CD4-positive, alpha-beta memory T cell (primary cell): ENCODE data around the gene MNS1. TPM values are rescaled to one million over a fixed set of nuclear protein-coding genes. Genes with fewer than 3 reads are reported as not detected.
"Not testable (repeated sequence)": the region's sequence is repeated elsewhere in the genome, so short reads cannot be mapped to it uniquely, and the experiment has no call there.

Source experiments
- CTCF ChIA-PET: fragments of 350-600 bp; sonication (Branson Sonifier 250); formaldehyde crosslinking; loops from one replicate; lab custom pipeline; 2021; ENCODE audit warnings: inconsistent platforms; ENCODE audit not compliant: partially characterized antibody; lab: Charles Lee
- POLR2A ChIA-PET: fragments of 350-600 bp; sonication (Branson Sonifier 250); formaldehyde crosslinking; loops from one replicate; lab custom pipeline; 2021; ENCODE audit not compliant: partially characterized antibody; lab: Charles Lee
- DNase-seq, 5 donors: peaks; one replicate each; pipeline versions ENCODE4 v3.0.0 to v3.0.0-alpha.2; 2020 to 2022; ENCODE audit warnings: mixed read lengths in 1 of 5
- H3K27ac ChIP-seq: one replicate; pipeline ENCODE4 v1.7.0; 2013; ENCODE audit warnings: low read depth, low read length
- H3K27me3 ChIP-seq: 2 replicates; pipeline ENCODE4 v1.7.0; 2013; ENCODE audit warnings: mild to moderate bottlenecking, low read length, moderate library complexity; ENCODE audit not compliant: insufficient read depth
- H3K36me3 ChIP-seq: 2 replicates; pipeline ENCODE4 v1.7.0; 2013; ENCODE audit warnings: mild to moderate bottlenecking, low read length, moderate library complexity; ENCODE audit not compliant: insufficient read depth
- H3K4me1 ChIP-seq: 2 replicates; pipeline ENCODE4 v1.7.0; 2013; ENCODE audit warnings: mild to moderate bottlenecking, low read length, moderate library complexity; ENCODE audit not compliant: insufficient read depth
- H3K4me3 ChIP-seq, 2 donors: one replicate each; pipeline ENCODE4 v1.7.0; 2013; ENCODE audit warnings: low read length in 2 of 2, mild to moderate bottlenecking in 1 of 2
- H3K9me3 ChIP-seq, 2 donors: one replicate each; pipeline ENCODE4 v1.7.0; 2013; ENCODE audit warnings: low read length in 2 of 2, control low read depth in 1 of 2; ENCODE audit not compliant: control insufficient read depth in 1 of 2
- H3K27ac Mint-ChIP-seq, 7 donors: one replicate each; pipeline ENCODE4 v1.8.0; 2020 to 2021; ENCODE audit warnings: mixed read lengths in 7 of 7, mild to moderate bottlenecking in 6 of 7, inconsistent platforms in 3 of 7, moderate library complexity in 3 of 7
- H3K27me3 Mint-ChIP-seq, 2 donors: one replicate each; pipeline ENCODE4 v1.8.0; 2020 to 2021; ENCODE audit warnings: mixed read lengths in 2 of 2
- H3K36me3 Mint-ChIP-seq, 2 donors: one replicate each; pipeline ENCODE4 v1.8.0; 2020 to 2021; ENCODE audit warnings: mixed read lengths in 2 of 2, inconsistent platforms in 1 of 2, mild to moderate bottlenecking in 1 of 2
- H3K4me1 Mint-ChIP-seq, 4 donors: one replicate each; pipeline ENCODE4 v1.8.0; 2020 to 2021; ENCODE audit warnings: mixed read lengths in 4 of 4, mild to moderate bottlenecking in 1 of 4
- H3K4me3 Mint-ChIP-seq, 8 donors: one replicate each; pipeline ENCODE4 v1.8.0; 2020 to 2021; ENCODE audit warnings: mixed read lengths in 8 of 8, mild to moderate bottlenecking in 7 of 8, moderate library complexity in 6 of 8, inconsistent platforms in 3 of 8
- H3K9me3 Mint-ChIP-seq, 8 donors: one replicate each; pipeline ENCODE4 v1.8.0; 2020 to 2021; ENCODE audit warnings: mixed read lengths in 8 of 8, mild to moderate bottlenecking in 5 of 8, inconsistent platforms in 3 of 8, moderate library complexity in 1 of 8
- intact Hi-C: fragments of 100-400 bp; cut with micrococcal nuclease; formaldehyde crosslinking; loops from one replicate; pipeline ENCODE4 v1.15.1; 2023
- polyA plus RNA-seq, 2 donors: library from polyadenylated mRNA; unstranded; fragments of 300-500 nt; fragmentation: Illumina TruSeq; gene quantifications; one replicate each; pipeline ENCODE4 v1.2.3, GENCODE V29; 2021
- total RNA-seq, 2 experiments: library from RNA; stranded (reverse); gene quantifications; one replicate each; pipeline ENCODE4 v1.2.3, GENCODE V29; 2021

Gene MNS1
- total and polyA plus RNA-seq, 4 experiments from 2014 or later, result not detected

DNA sequence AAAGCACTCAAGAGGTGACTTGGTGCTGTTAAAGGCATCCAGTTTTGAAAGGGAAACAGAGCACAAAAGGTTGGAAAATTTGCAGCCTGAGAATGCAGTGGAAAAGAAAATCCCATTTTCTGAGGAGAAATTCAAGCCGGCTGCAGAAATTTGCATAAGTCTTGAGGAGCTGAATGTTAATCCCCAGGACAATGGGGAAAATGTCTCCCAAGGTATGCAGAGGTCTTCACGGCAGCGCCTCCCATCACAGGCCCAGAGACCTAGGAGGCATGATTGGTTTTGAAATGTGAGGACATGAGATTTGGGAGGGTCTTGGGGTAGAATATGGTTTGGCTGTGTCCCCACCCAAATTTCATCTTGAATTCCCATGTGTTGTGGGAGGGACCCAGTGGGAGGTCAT is 67.6 kb downstream of the MNS1 start:
- DNase-seq, H3K9me3 Mint-ChIP-seq, POLR2A ChIA-PET, H3K4me3 ChIP-seq, H3K36me3 Mint-ChIP-seq, H3K4me1 ChIP-seq, H3K36me3 ChIP-seq, CTCF ChIA-PET, H3K27me3 Mint-ChIP-seq, H3K27ac ChIP-seq, H3K9me3 ChIP-seq, H3K4me3 Mint-ChIP-seq, H3K27ac Mint-ChIP-seq, H3K4me1 Mint-ChIP-seq, H3K27me3 ChIP-seq, intact Hi-C loops: not testable (repeated sequence)

DNA sequence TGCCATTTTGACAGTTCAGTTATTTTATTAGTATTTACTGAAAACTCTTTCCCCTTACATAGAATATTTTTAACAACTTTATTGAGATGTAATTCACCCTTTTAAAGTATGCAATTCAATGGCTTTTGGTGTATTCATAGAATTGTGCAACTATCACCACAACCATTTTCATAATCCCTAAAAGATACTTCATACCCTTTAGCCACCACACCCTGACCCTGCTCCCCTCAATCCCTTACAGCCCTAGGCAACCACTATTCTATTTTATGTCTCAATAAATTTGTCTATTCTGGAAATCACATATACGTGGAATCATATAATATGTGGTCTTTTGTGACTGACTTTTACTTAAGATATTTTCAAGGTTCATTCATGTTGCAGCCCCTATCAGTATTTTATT is 70.0 kb downstream of the MNS1 start:
- Histone ChIP-seq H3K4me1 (no peaks in the 10 kb centered on the region), H3K27ac (no peak overlapping the region), H3K27me3 (no peaks in the 10 kb centered on the region), H3K4me3 (no peak overlapping the region), H3K36me3 (no peaks in the 10 kb centered on the region), H3K9me3 (no peaks in the 10 kb centered on the region)
- no peaks in the 10 kb centered on the region for H3K4me1 Mint-ChIP-seq
- intact Hi-C loops, result no loop called here
- H3K27ac Mint-ChIP-seq, result no peak overlapping the region
- H3K4me3 Mint-ChIP-seq, result no peak overlapping the region
- H3K9me3 Mint-ChIP-seq, result peaks cover 0 to 4% (median under 1%) of the 10 kb centered on the region in 8 donors
- H3K27me3 Mint-ChIP-seq, result no peaks in the 10 kb centered on the region
- ChIA-PET POLR2A (no interaction called here), CTCF (no interaction called here)
- H3K36me3 Mint-ChIP-seq, result no peaks in the 10 kb centered on the region
- DNase-seq, result no peak

DNA sequence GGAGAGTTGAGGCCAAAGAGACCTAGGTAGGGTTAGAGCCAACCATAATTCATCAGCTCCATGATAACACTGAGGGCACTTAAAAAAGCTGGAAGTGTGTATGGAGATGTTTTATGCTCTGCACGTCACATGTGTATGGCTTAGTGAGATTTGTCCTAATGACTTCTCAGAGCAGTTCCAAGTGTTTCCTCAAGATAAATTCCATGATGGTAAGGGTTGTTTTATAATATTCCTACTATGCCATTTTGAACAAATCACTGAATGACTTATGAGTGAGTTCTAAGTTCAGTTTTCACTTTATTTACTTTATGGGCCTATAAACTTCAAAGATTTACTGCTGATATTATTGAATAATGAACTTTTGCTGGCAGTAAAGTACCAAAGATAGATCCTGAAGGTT is 71.7 kb downstream of the MNS1 start:
- Mint-ChIP-seq H3K27ac (no peak overlapping the region), H3K36me3 (no peaks in the 10 kb centered on the region), H3K4me3 (no peak overlapping the region), H3K4me1 (no peaks in the 10 kb centered on the region), H3K27me3 (peaks cover 0 to 2% of the 10 kb centered on the region in 2 donors), H3K9me3 (peaks cover 0 to 2% (median 0%) of the 10 kb centered on the region in 8 donors)
- Histone ChIP-seq H3K36me3 (no peaks in the 10 kb centered on the region), H3K4me1 (no peaks in the 10 kb centered on the region), H3K4me3 (no peak overlapping the region), H3K27ac (no peak overlapping the region), H3K27me3 (no peaks in the 10 kb centered on the region), H3K9me3 (no peaks in the 10 kb centered on the region)
- DNase-seq, result no peak
- ChIA-PET CTCF (no interaction called here), POLR2A (no interaction called here)
- intact Hi-C loops, result no loop called here

DNA sequence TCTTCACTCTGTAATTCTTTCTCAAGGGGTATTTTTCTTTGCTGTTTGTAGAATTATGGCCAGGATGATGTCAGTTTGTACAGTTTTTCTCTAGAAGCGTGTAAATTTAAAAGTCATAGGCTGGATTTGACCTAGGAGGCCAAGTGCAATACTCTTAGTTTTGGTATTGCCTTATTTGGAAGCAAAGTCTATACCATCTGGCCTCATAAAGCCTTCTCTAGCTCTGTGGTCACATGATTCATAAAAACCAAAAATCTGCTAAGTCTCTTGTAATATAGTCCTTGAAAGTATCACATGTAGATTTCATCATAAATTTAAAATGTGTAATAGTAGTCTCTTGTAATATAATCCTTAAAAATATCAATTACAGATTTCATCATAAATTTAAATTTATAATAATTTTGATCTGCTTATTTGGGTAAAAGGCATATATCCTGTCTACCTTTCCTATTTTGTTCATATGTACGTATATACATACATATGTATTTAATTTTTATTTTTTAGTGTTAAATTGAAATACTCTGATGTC is 74.1 kb downstream of the MNS1 start:
- intact Hi-C loops, result no loop called here
- Histone ChIP-seq H3K27ac (no peak overlapping the region), H3K36me3 (no peaks in the 10 kb centered on the region), H3K9me3 (no peaks in the 10 kb centered on the region), H3K4me3 (no peak overlapping the region), H3K4me1 (no peaks in the 10 kb centered on the region), H3K27me3 (no peaks in the 10 kb centered on the region)
- no peak for DNase-seq
- Mint-ChIP-seq H3K4me1 (no peaks in the 10 kb centered on the region), H3K36me3 (no peaks in the 10 kb centered on the region), H3K27ac (no peak overlapping the region), H3K9me3 (no peaks in the 10 kb centered on the region), H3K4me3 (no peak overlapping the region), H3K27me3 (peaks cover 0 to 5% of the 10 kb centered on the region in 2 donors)
- CTCF ChIA-PET, result no interaction called here
- POLR2A ChIA-PET, result no interaction called here

DNA sequence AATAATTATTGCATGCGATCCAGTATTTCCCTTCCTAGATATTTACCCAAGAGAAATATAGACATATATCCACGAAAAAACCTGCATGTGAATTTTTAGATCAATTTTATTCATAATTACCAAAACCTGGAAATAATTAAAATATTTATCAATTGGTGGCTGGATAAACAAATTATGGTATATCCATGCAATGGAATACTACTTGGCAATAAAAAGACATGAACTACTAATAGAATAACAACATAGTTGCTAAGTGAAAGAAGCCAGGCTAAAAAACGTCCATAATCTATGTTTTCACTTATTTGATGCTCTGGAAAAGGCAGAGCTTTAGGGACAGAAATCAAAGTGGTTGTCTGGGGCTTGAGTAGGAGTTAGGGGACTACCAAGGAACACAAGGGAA is 79.0 kb downstream of the MNS1 start:
- intact Hi-C loops, result no loop called here

DNA sequence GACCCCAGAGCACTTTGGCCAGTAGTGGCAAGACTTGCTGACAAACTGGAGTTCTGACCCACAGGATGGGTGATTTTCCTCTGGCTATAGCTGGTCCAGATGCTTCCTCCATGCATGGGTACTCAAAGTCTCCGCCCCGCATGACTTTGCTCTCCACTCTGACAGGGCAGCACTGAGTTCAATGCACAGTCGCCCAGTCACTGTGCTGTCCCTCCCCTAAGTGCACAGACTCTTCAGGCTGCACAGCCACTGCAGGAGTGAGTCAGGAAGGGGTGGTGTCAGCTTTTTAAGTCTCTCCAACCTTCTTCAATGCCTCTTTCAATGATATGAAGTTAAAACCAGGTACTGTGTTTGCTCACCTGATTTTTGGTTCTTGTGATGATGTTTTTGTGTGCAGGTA is 81.9 kb downstream of the MNS1 start:
- no peaks in the 10 kb centered on the region for H3K4me1 Mint-ChIP-seq
- DNase-seq, result no peak
- no peaks in the 10 kb centered on the region for H3K36me3 ChIP-seq
- ChIA-PET CTCF (no interaction called here), POLR2A (no interaction called here)
- H3K4me3 ChIP-seq, result no peak overlapping the region
- no peaks in the 10 kb centered on the region for H3K4me1 ChIP-seq
- no peak overlapping the region for H3K27ac ChIP-seq
- H3K9me3 ChIP-seq, result no peaks in the 10 kb centered on the region
- H3K4me3 Mint-ChIP-seq, result no peak overlapping the region
- H3K27me3 ChIP-seq, result no peaks in the 10 kb centered on the region
- intact Hi-C loops, result no loop called here
- peaks cover 1 to 8% of the 10 kb centered on the region in 2 donors for H3K27me3 Mint-ChIP-seq
- peaks cover 2 to 31% (median 17%) of the 10 kb centered on the region in 8 donors for H3K9me3 Mint-ChIP-seq
- H3K27ac Mint-ChIP-seq, result no peak overlapping the region
- H3K36me3 Mint-ChIP-seq, result peaks cover 0 to 3% of the 10 kb centered on the region in 2 donors

More for the DNA sequence above, 79.0 kb downstream of the MNS1 start:
- Histone ChIP-seq H3K27ac (no peak overlapping the region), H3K4me1 (no peaks in the 10 kb centered on the region), H3K9me3 (no peaks in the 10 kb centered on the region), H3K36me3 (no peaks in the 10 kb centered on the region), H3K4me3 (no peak overlapping the region), H3K27me3 (no peaks in the 10 kb centered on the region)
- no peak overlapping the region for H3K27ac Mint-ChIP-seq
- H3K4me3 Mint-ChIP-seq, result no peak overlapping the region
- no peaks in the 10 kb centered on the region for H3K36me3 Mint-ChIP-seq
- DNase-seq, result no peak
- H3K4me1 Mint-ChIP-seq, result no peaks in the 10 kb centered on the region
- H3K27me3 Mint-ChIP-seq, result peaks cover 0 to 10% of the 10 kb centered on the region in 2 donors
- ChIA-PET POLR2A (no interaction called here), CTCF (no interaction called here)
- H3K9me3 Mint-ChIP-seq, result peaks cover 0 to 5% (median under 1%) of the 10 kb centered on the region in 8 donors

Other genes starting within 250 kb of the MNS1 start
- gene RFX7, start 221.3 kb downstream of the MNS1 start, total RNA-seq, result 10 to 100 TPM; 35.0 to 37.5 TPM
- 1 to 10 TPM in 1 of 2 donors, under 1 TPM in 1; 0.30 to 4.4 TPM for gene RFX7, start 221.3 kb downstream of the MNS1 start, polyA plus RNA-seq
- gene TEX9, start 99.7 kb downstream of the MNS1 start, total RNA-seq, result 1 to 10 TPM; 2.2 to 2.3 TPM
- under 1 TPM in 1 of 2 donors, not detected in 1; 0.37 TPM for gene TEX9, start 99.7 kb downstream of the MNS1 start, polyA plus RNA-seq